Measurements from ENCODE around the gene ZDHHC3. TPM values are rescaled to one million over a fixed set of nuclear protein-coding genes. Genes with fewer than 3 reads are reported as not detected.

ZDHHC3 gene
- total and polyA plus RNA-seq, 2 donors (not counting 1 experiment from before 2014, with no cell fraction given): 37.2 to 52.6 TPM

- H3K9ac ChIP-seq (ENCODE audit: low read length): no peak overlapping the region
- intact Hi-C loops (cut with micrococcal nuclease): no loop called here
These were observed 36.4 kb downstream of the ZDHHC3 start for GRCh38 chr3:44939581-44940036.

More at GRCh38 chr3:44939581-44940036, 36.4 kb downstream of the ZDHHC3 start:
- H3K27ac ChIP-seq (ENCODE audit: low read length in 2 of 2): no peak overlapping the region
- TF ChIP-seq EZH2 (IDR thresholded peaks at IDR 0.05; ENCODE audit: borderline replicate concordance, insufficient read depth, low read depth, low read length, poor library complexity, severe bottlenecking): no peak
- TF ChIP-seq CTCF (IDR thresholded peaks at IDR 0.05): no peak
- peaks cover 19% of the 10 kb centered on the region for H3K79me2 ChIP-seq (ENCODE audit: control insufficient read depth, insufficient read depth, low read length)
- no peaks in the 10 kb centered on the region for H3K27me3 ChIP-seq (replicated peaks in 1 of 4; ENCODE audit: control extremely low read depth in 1 of 4, control insufficient read depth in 3 of 4, insufficient read depth in 4 of 4, low read length in 3 of 4)
- Mint-ChIP-seq H3K4me3 (no peak overlapping the region), H3K4me1 (no peaks in the 10 kb centered on the region), H3K9me3 (ENCODE audit: insufficient read depth) (no peaks in the 10 kb centered on the region), H3K27ac (no peak overlapping the region), H3K27me3 (no peaks in the 10 kb centered on the region)
- POLR2A ChIA-PET: no interaction called here
- H4K20me1 ChIP-seq (ENCODE audit: control insufficient read depth, insufficient read depth, low read length, poor library complexity, severe bottlenecking): no peaks in the 10 kb centered on the region
- peaks cover 15 to 60% of the 10 kb centered on the region in 2 experiments for H3K36me3 ChIP-seq (replicated peaks in 1 of 2; ENCODE audit: control extremely low read depth in 1 of 2, control insufficient read depth in 1 of 2, extremely low read depth in 1 of 2, insufficient read depth in 2 of 2, low read length in 1 of 2)
- ATAC-seq (ENCODE audit: low read depth): no peak
- H3K4me1 ChIP-seq (ENCODE audit: control insufficient read depth in 2 of 2, insufficient read depth in 2 of 2, low read length in 2 of 2): no peaks in the 10 kb centered on the region
- 96% methylated on average over 4 of the region's 6 CpGs for WGBS (ENCODE audit: insufficient coverage)
- no peak for DNase-seq
- H3K9me3 ChIP-seq (ENCODE audit: control extremely low read depth in 1 of 3, control insufficient read depth in 2 of 3, insufficient read depth in 1 of 3, low read length in 2 of 3): no peaks in the 10 kb centered on the region
- H3K4me3 ChIP-seq (ENCODE audit: control extremely low read depth in 1 of 5, extremely low read depth in 1 of 5, insufficient read depth in 1 of 5, low read depth in 2 of 5, low read length in 4 of 5): no peak overlapping the region
- CTCF ChIA-PET: interaction anchor here (1.9 kb wide), 1 partner anchor 25 kb away, joined by 4 read pairs; no protein-coding TSS in a partner anchor
- H3K4me2 ChIP-seq (replicated peaks; ENCODE audit: low read depth, low read length, poor library complexity, severe bottlenecking): no peak overlapping the region
- no peak overlapping the region for H2AFZ ChIP-seq (ENCODE audit: insufficient read depth, low read depth, low read length, poor library complexity, severe bottlenecking)
